NCI-H1092 (cell line): ENCODE results near the gene EBF3.

Experiments
- DNase-seq: peaks from one replicate; lab custom pipeline; 2025; lab: John Stamatoyannopoulos, UW

Gene EBF3

GRCh38 chr10:129909531-129910256 lies 54.4 kb downstream of the EBF3 start:
- DNase-seq, result no peak

- no peak for DNase-seq
These were observed 55.0 kb downstream of the EBF3 start for GRCh38 chr10:129909080-129909479.

GRCh38 chr10:129908406-129908805 lies 55.7 kb downstream of the EBF3 start:
- no peak for DNase-seq

GRCh38 chr10:129905553-129905952 lies 58.5 kb downstream of the EBF3 start:
- no peak for DNase-seq

GRCh38 chr10:129904323-129904722 lies 59.8 kb downstream of the EBF3 start:
- no peak for DNase-seq

GRCh38 chr10:129901389-129902006 lies 62.6 kb downstream of the EBF3 start:
- DNase-seq, result no peak

- no peak for DNase-seq
These were observed 63.2 kb downstream of the EBF3 start for GRCh38 chr10:129900825-129901224.

- DNase-seq, result no peak
These were observed 64.6 kb downstream of the EBF3 start for GRCh38 chr10:129899276-129900130.

GRCh38 chr10:129898706-129899268 lies 65.3 kb downstream of the EBF3 start:
- no peak for DNase-seq

GRCh38 chr10:129897871-129898626 lies 66.0 kb downstream of the EBF3 start:
- no peak for DNase-seq

- DNase-seq, result no peak
These were observed 67.2 kb downstream of the EBF3 start for GRCh38 chr10:129896860-129897200.

- DNase-seq, result no peak
These were observed 67.8 kb downstream of the EBF3 start for GRCh38 chr10:129896136-129896859.

- no peak for DNase-seq
These were observed 68.3 kb downstream of the EBF3 start for GRCh38 chr10:129895811-129896135.

- DNase-seq, result no peak
These were observed 69.4 kb downstream of the EBF3 start for GRCh38 chr10:129894698-129895097.

- DNase-seq, result no peak
These were observed 70.7 kb downstream of the EBF3 start for GRCh38 chr10:129893104-129894089.

GRCh38 chr10:129892548-129893052 lies 71.5 kb downstream of the EBF3 start:
- DNase-seq, result no peak

- no peak for DNase-seq
These were observed 72.3 kb downstream of the EBF3 start for GRCh38 chr10:129891806-129892205.

GRCh38 chr10:129890170-129890569 lies 73.9 kb downstream of the EBF3 start:
- no peak for DNase-seq

- DNase-seq, result no peak
These were observed 75.1 kb downstream of the EBF3 start for GRCh38 chr10:129888784-129889616.
